ENCODE results near the gene TBC1D8. TPM values are rescaled to one million over a fixed set of nuclear protein-coding genes. Genes with fewer than 3 reads are reported as not detected.
A peak's percentile ranks its signal among the peaks of the same experiment; 100 is the strongest.

Gene TBC1D8
- polyA plus RNA-seq, 4 donors, result 12.6 to 113 (median 28.2) TPM

DNA sequence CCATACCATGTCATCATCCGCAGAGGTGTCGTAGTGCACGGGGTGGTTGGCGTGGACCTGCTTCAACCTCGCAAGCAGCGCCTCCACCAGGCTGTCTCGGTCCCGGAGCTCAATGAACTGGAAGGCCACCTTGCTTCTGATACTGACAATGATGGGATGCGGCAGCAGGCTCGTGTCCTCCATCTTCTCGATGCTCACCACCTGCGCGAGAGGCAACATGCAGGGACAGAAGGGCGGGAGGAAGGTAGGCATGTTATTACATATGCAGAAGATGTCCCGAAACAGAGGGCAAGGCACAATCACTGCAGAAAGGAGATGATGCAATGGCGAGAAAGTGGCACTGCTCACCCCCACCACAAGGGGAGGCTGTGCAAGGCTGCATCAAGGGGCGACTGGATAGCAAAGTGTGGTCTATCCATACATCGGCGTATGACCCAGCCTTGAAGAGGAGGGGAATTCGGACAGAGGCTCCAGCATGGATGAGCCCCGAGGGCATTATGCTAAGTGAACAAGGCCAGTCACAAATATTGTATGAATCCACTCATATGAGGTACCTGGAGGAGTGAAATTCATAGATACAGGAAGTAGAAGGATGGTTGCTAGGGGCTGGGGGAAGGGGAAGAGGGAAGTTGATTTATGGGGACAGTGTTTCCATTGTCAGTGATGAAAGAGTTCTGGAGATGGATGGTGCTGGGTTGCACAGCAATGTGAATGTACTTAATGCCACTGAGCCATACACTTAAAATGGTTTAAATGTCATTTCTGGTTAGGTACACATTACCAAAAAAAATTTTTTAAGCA lies 112.5 kb downstream of the TBC1D8 start:
- Histone ChIP-seq H3K36me3 (ENCODE audit: control insufficient read depth in 3 of 3, insufficient read depth in 2 of 3, low read depth in 1 of 3, low read length in 3 of 3) (peaks cover 2 to 52% (median 3%) of the 10 kb centered on the region in 3 donors), H3K27me3 (ENCODE audit: control insufficient read depth in 3 of 3, insufficient read depth in 3 of 3, low read length in 3 of 3) (no peaks in the 10 kb centered on the region), H3K4me1 (ENCODE audit: control insufficient read depth in 3 of 3, insufficient read depth in 2 of 3, low read depth in 1 of 3, low read length in 2 of 3) (no peaks in the 10 kb centered on the region), H3K4me3 (ENCODE audit: low read depth in 1 of 3, low read length in 3 of 3) (no peak overlapping the region), H3K27ac (ENCODE audit: low read depth in 1 of 3, low read length in 2 of 3) (no peak overlapping the region), H3K9me3 (ENCODE audit: control insufficient read depth in 2 of 2, insufficient read depth in 1 of 2, low read depth in 1 of 2, low read length in 1 of 2) (no peaks in the 10 kb centered on the region)
- 88 to 92% (median 91%) methylated on average over 21 of the region's 21 CpGs for WGBS, 3 donors
- DNase-seq (peak; percentile 24 to 27), FAIRE-seq (no peak)

GRCh38 chr2:101037161-101037755 lies 113.9 kb downstream of the TBC1D8 start:
- H3K27ac ChIP-seq (ENCODE audit: low read depth in 1 of 3, low read length in 2 of 3), result no peak overlapping the region
- H3K4me3 ChIP-seq (ENCODE audit: low read depth in 1 of 3, low read length in 3 of 3), result no peak overlapping the region
- DNase-seq (no peak), FAIRE-seq (no peak)
- peaks cover 3 to 65% (median 5%) of the 10 kb centered on the region in 3 donors for H3K36me3 ChIP-seq (ENCODE audit: control insufficient read depth in 3 of 3, insufficient read depth in 2 of 3, low read depth in 1 of 3, low read length in 3 of 3)
- H3K27me3 ChIP-seq (ENCODE audit: control insufficient read depth in 3 of 3, insufficient read depth in 3 of 3, low read length in 3 of 3), result no peaks in the 10 kb centered on the region
- H3K4me1 ChIP-seq (ENCODE audit: control insufficient read depth in 3 of 3, insufficient read depth in 2 of 3, low read depth in 1 of 3, low read length in 2 of 3), result no peaks in the 10 kb centered on the region
- no peaks in the 10 kb centered on the region for H3K9me3 ChIP-seq (ENCODE audit: control insufficient read depth in 2 of 2, insufficient read depth in 1 of 2, low read depth in 1 of 2, low read length in 1 of 2)
- WGBS, 3 donors, result 93 to 96% (median 94%) methylated on average over 19 of the region's 19 CpGs

GRCh38 chr2:101036562-101036961 lies 114.6 kb downstream of the TBC1D8 start:
- FAIRE-seq, result no peak
- 75 to 77% (median 77%) methylated on average over 2 of the region's 2 CpGs for WGBS, 3 donors
- Histone ChIP-seq H3K36me3 (ENCODE audit: control insufficient read depth in 3 of 3, insufficient read depth in 2 of 3, low read depth in 1 of 3, low read length in 3 of 3) (peaks cover 3 to 67% (median 5%) of the 10 kb centered on the region in 3 donors), H3K4me1 (ENCODE audit: control insufficient read depth in 3 of 3, insufficient read depth in 2 of 3, low read depth in 1 of 3, low read length in 2 of 3) (no peaks in the 10 kb centered on the region), H3K4me3 (ENCODE audit: low read depth in 1 of 3, low read length in 3 of 3) (no peak overlapping the region), H3K27ac (ENCODE audit: low read depth in 1 of 3, low read length in 2 of 3) (no peak overlapping the region), H3K9me3 (ENCODE audit: control insufficient read depth in 2 of 2, insufficient read depth in 1 of 2, low read depth in 1 of 2, low read length in 1 of 2) (no peaks in the 10 kb centered on the region), H3K27me3 (ENCODE audit: control insufficient read depth in 3 of 3, insufficient read depth in 3 of 3, low read length in 3 of 3) (no peaks in the 10 kb centered on the region)
- peak; percentile 31 to 35 for DNase-seq

DNA sequence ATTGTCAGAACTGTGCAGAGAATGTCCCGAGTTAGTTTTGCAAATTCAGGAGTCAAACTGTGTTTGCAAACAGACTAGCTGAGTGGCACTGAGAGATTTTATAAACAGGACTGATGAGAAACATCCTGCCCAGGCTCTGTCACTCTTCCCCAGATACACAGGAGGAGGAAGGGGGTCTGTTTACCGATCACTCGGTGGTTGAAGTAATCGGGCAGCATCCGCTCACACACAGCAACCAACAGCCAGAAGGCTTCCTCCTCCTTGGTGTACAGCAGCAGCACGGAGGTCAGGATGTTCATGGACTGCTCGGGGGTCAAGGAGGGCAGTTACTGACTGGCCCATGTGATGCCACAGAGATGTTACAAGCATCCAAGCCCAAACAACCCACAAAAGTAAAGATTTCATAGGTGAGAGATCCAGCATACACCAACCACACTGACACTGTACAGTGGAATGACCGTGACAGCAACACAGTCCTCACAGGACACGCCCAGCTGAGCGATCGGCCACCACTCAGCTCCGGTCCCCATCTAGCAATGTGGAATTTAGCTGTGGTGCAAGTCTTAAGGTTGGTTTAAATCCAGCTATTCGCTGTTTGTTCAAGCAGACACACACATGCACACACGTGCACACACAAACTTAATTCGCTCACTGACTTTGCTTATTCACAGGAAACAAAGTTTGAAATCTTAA lies 119.0 kb downstream of the TBC1D8 start:
- Histone ChIP-seq H3K9me3 (ENCODE audit: control insufficient read depth in 2 of 2, insufficient read depth in 1 of 2, low read depth in 1 of 2, low read length in 1 of 2) (no peaks in the 10 kb centered on the region), H3K27me3 (ENCODE audit: control insufficient read depth in 3 of 3, insufficient read depth in 3 of 3, low read length in 3 of 3) (no peaks in the 10 kb centered on the region), H3K4me1 (ENCODE audit: control insufficient read depth in 3 of 3, insufficient read depth in 2 of 3, low read depth in 1 of 3, low read length in 2 of 3) (no peaks in the 10 kb centered on the region), H3K27ac (ENCODE audit: low read depth in 1 of 3, low read length in 2 of 3) (no peak overlapping the region), H3K4me3 (ENCODE audit: low read depth in 1 of 3, low read length in 3 of 3) (no peak overlapping the region), H3K36me3 (ENCODE audit: control insufficient read depth in 3 of 3, insufficient read depth in 2 of 3, low read depth in 1 of 3, low read length in 3 of 3) (peaks cover 3 to 67% (median 6%) of the 10 kb centered on the region in 3 donors)
- WGBS, 3 donors, result 80 to 95% (median 91%) methylated on average over 15 of the region's 15 CpGs
- no peak for DNase-seq
- no peak for FAIRE-seq

GRCh38 chr2:101030866-101031554 lies 120.2 kb downstream of the TBC1D8 start:
- Histone ChIP-seq H3K27me3 (ENCODE audit: control insufficient read depth in 3 of 3, insufficient read depth in 3 of 3, low read length in 3 of 3) (no peaks in the 10 kb centered on the region), H3K27ac (ENCODE audit: low read depth in 1 of 3, low read length in 2 of 3) (no peak overlapping the region), H3K9me3 (ENCODE audit: control insufficient read depth in 2 of 2, insufficient read depth in 1 of 2, low read depth in 1 of 2, low read length in 1 of 2) (no peaks in the 10 kb centered on the region), H3K4me3 (ENCODE audit: low read depth in 1 of 3, low read length in 3 of 3) (no peak overlapping the region), H3K4me1 (ENCODE audit: control insufficient read depth in 3 of 3, insufficient read depth in 2 of 3, low read depth in 1 of 3, low read length in 2 of 3) (peaks cover 0 to 5% (median 0%) of the 10 kb centered on the region in 3 donors), H3K36me3 (ENCODE audit: control insufficient read depth in 3 of 3, insufficient read depth in 2 of 3, low read depth in 1 of 3, low read length in 3 of 3) (peaks cover 3 to 68% (median 6%) of the 10 kb centered on the region in 3 donors)
- 87 to 89% (median 88%) methylated on average over 10 of the region's 10 CpGs for WGBS, 3 donors
- no peak for DNase-seq
- FAIRE-seq, result no peak

DNA sequence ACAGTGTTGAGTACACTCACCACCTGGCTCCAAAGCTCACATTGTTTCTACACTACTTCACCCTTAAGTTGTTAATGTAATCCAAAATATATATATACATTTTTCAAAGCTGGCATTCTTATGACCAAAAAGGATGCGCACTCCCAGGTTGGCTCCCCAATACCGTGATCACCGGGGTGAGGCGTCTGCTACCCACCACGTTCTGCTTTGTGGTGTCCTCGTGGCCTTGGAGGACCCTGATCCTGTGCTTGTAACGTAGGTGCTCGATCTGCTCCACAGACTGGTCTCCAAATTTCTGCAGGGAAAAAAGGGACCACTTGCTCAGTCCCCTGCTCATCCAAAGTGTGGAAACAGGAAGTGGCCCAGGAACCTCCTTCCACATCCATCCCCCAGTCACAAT lies 123.3 kb downstream of the TBC1D8 start:
- Histone ChIP-seq H3K4me1 (ENCODE audit: control insufficient read depth in 3 of 3, insufficient read depth in 2 of 3, low read depth in 1 of 3, low read length in 2 of 3) (peaks cover 0 to 5% (median 0%) of the 10 kb centered on the region in 3 donors), H3K27ac (ENCODE audit: low read depth in 1 of 3, low read length in 2 of 3) (no peak overlapping the region), H3K4me3 (ENCODE audit: low read depth in 1 of 3, low read length in 3 of 3) (no peak overlapping the region), H3K9me3 (ENCODE audit: control insufficient read depth in 2 of 2, insufficient read depth in 1 of 2, low read depth in 1 of 2, low read length in 1 of 2) (no peaks in the 10 kb centered on the region), H3K36me3 (ENCODE audit: control insufficient read depth in 3 of 3, insufficient read depth in 2 of 3, low read depth in 1 of 3, low read length in 3 of 3) (peaks cover 3 to 42% (median 3%) of the 10 kb centered on the region in 3 donors), H3K27me3 (ENCODE audit: control insufficient read depth in 3 of 3, insufficient read depth in 3 of 3, low read length in 3 of 3) (no peaks in the 10 kb centered on the region)
- DNase-seq (no peak), FAIRE-seq (no peak)
- WGBS, 3 donors, result 89 to 99% (median 92%) methylated on average over 8 of the region's 8 CpGs

- DNase-seq, result no peak
Observed at GRCh38 chr2:101026923-101027469, 124.2 kb downstream of the TBC1D8 start.

More at GRCh38 chr2:101026923-101027469, 124.2 kb downstream of the TBC1D8 start:
- Histone ChIP-seq H3K4me3 (ENCODE audit: low read depth in 1 of 3, low read length in 3 of 3) (no peak overlapping the region), H3K4me1 (ENCODE audit: control insufficient read depth in 3 of 3, insufficient read depth in 2 of 3, low read depth in 1 of 3, low read length in 2 of 3) (peaks cover 0 to 5% (median 0%) of the 10 kb centered on the region in 3 donors), H3K9me3 (ENCODE audit: control insufficient read depth in 2 of 2, insufficient read depth in 1 of 2, low read depth in 1 of 2, low read length in 1 of 2) (no peaks in the 10 kb centered on the region), H3K27ac (ENCODE audit: low read depth in 1 of 3, low read length in 2 of 3) (no peak overlapping the region), H3K36me3 (ENCODE audit: control insufficient read depth in 3 of 3, insufficient read depth in 2 of 3, low read depth in 1 of 3, low read length in 3 of 3) (peaks cover 3 to 38% (median 3%) of the 10 kb centered on the region in 3 donors), H3K27me3 (ENCODE audit: control insufficient read depth in 3 of 3, insufficient read depth in 3 of 3, low read length in 3 of 3) (no peaks in the 10 kb centered on the region)
- FAIRE-seq, result no peak
- 86 to 95% (median 90%) methylated on average over 15 of the region's 15 CpGs for WGBS, 3 donors
